ENCODE measurements around the gene SDK2.
"Not testable (repeated sequence)": the region's sequence is repeated elsewhere in the genome, so short reads cannot be mapped to it uniquely, and the experiment has no call there.

SDK2 gene

GRCh38 chr17:73311781-73312641 is 332.2 kb downstream of the SDK2 start, which contains the start of gene CDC42EP4:
TSS of gene CDC42EP4 (minus strand) at chr17:73312001. CDS start at chr17:73286500, 25,501 bp downstream.
- DNase-seq: peak; percentile 88

GRCh38 chr17:73311428-73311780 is 332.8 kb downstream of the SDK2 start:
- no peak for DNase-seq

GRCh38 chr17:73309727-73310596 is 334.3 kb downstream of the SDK2 start:
- no peak for DNase-seq

GRCh38 chr17:73308959-73309358 is 335.3 kb downstream of the SDK2 start:
- not testable (repeated sequence) for DNase-seq

GRCh38 chr17:73308017-73308823 is 336.0 kb downstream of the SDK2 start:
- DNase-seq: no peak

- DNase-seq: no peak
Observed at GRCh38 chr17:73307130-73307529, 337.1 kb downstream of the SDK2 start.

- no peak for DNase-seq
Observed at GRCh38 chr17:73305845-73306836, 338.1 kb downstream of the SDK2 start.

- DNase-seq: peak; percentile 75
Observed at GRCh38 chr17:73304971-73305812, 339.1 kb downstream of the SDK2 start.

GRCh38 chr17:73304438-73304837 is 339.8 kb downstream of the SDK2 start:
- no peak for DNase-seq

GRCh38 chr17:73302189-73302588 is 342.1 kb downstream of the SDK2 start:
- no peak for DNase-seq

- no peak for DNase-seq
Observed at GRCh38 chr17:73301369-73301768, 342.9 kb downstream of the SDK2 start.

GRCh38 chr17:73300392-73300791 is 343.9 kb downstream of the SDK2 start:
- peak; percentile 26 for DNase-seq

- DNase-seq: no peak
Observed at GRCh38 chr17:73297934-73298861, 346.0 kb downstream of the SDK2 start.

- DNase-seq: no peak
Observed at GRCh38 chr17:73293480-73293911, 350.7 kb downstream of the SDK2 start.

- no peak for DNase-seq
Observed at GRCh38 chr17:73293031-73293430, 351.2 kb downstream of the SDK2 start.

GRCh38 chr17:73292031-73292531 is 352.2 kb downstream of the SDK2 start:
- no peak for DNase-seq

GRCh38 chr17:73291260-73291801 is 352.9 kb downstream of the SDK2 start:
- DNase-seq: no peak

GRCh38 chr17:73290399-73291259 is 353.6 kb downstream of the SDK2 start:
- DNase-seq: no peak

All from NCI-H510A treated with DMSO at 0.1 percent for 48 hours (cell line).